ENCODE data around the gene LRFN5.
"Not testable (repeated sequence)": the region's sequence is repeated elsewhere in the genome, so short reads cannot be mapped to it uniquely, and the experiment has no call there.

Gene LRFN5

DNA sequence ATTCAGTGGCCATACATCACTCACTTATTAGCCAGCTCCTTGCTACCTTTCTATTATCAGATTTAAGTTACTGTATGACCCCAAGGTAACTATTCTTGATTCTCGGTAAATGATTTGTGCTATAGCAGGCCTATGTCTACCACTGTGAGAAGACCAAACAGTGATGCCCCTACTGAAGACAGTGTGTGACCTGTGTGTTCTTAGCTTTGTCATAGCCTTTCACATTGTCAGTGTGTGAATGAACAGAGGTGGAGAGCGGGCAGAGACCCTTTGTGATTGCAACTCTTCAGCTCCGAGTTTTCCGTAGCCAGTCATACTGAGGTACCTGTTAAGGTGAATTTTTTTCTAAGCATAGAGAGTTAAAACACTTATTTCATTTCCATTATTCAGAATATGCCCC is 294.0 kb downstream of the LRFN5 start:
- TF ChIP-seq, protein P1, sequence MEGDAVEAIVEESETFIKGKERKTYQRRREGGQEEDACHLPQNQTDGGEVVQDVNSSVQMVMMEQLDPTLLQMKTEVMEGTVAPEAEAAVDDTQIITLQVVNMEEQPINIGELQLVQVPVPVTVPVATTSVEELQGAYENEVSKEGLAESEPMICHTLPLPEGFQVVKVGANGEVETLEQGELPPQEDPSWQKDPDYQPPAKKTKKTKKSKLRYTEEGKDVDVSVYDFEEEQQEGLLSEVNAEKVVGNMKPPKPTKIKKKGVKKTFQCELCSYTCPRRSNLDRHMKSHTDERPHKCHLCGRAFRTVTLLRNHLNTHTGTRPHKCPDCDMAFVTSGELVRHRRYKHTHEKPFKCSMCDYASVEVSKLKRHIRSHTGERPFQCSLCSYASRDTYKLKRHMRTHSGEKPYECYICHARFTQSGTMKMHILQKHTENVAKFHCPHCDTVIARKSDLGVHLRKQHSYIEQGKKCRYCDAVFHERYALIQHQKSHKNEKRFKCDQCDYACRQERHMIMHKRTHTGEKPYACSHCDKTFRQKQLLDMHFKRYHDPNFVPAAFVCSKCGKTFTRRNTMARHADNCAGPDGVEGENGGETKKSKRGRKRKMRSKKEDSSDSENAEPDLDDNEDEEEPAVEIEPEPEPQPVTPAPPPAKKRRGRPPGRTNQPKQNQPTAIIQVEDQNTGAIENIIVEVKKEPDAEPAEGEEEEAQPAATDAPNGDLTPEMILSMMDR (IDR thresholded peaks at IDR 0.05; ENCODE audit: extremely low read depth, missing control alignments): no peak
- no peak for DNase-seq (ENCODE audit: low spot score)

DNA sequence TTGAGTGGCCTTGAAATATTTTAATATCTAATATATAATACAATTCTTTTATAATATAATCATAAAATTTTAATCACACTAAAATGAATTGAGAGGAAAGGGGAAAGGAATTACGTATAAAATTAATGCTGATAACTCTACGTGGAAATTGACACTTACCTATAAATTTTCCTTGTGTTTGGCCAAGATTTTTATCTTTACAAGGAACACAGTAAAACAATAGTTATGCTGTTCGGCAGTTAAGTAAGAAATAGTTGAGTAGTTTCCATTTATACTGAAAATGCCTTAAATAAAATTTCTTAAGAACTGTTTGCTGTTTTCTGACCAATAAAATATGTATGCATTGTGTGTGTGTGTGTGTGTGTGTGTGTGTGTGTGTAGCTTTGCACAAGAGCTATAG is 294.4 kb downstream of the LRFN5 start:
- TF ChIP-seq, protein P1 (IDR thresholded peaks at IDR 0.05; ENCODE audit: extremely low read depth, missing control alignments): no peak
- DNase-seq (ENCODE audit: low spot score): no peak

DNA sequence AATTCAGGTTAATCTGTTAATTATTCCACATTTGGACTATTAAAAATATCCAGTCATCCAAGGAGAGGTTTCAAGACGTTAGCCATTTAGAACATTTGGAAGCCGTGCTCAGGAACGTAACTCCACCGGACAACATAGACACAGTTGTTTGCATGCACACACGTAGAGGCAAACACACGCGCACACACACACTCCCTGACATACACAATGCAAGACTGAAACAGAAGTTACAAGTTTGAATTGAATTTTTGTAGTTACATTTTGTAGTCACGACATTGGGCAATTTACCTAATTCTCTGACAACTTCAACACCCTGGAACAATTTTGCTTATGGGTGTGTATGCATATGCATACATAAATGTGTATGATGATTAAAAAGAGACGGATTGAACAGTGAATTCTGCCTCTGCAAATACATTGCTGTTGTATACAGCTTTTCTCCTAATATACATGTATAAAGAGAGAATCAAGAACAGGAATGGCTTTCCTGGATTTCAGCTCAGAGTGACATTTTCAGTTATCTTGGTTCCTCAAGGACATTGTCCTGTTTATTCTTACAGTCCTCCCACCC is 298.8 kb downstream of the LRFN5 start:
- no peak for DNase-seq (ENCODE audit: low spot score)
- TF ChIP-seq, protein P1 (IDR thresholded peaks at IDR 0.05; ENCODE audit: extremely low read depth, missing control alignments): no peak

DNA sequence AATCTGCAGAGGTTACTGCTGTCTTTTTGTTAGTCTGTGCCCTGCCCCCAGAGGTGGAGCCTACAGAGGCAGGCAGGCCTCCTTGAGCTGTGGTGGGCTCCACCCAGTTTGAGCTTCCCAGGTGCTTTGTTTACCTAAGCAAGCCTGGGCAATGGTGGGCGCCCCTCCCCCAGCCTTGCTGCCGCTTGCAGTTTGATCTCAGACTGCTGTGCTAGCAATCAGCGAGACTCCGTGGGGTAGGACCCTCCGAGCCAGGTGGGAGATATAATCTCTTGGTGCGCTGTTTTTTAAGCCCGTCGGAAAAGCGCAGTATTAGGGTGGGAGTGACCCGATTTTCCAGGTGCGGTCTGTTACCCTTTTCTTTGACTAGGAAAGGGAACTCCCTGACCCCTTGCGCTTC is 304.5 kb downstream of the LRFN5 start:
- not testable (repeated sequence) for DNase-seq (ENCODE audit: low spot score)

DNA sequence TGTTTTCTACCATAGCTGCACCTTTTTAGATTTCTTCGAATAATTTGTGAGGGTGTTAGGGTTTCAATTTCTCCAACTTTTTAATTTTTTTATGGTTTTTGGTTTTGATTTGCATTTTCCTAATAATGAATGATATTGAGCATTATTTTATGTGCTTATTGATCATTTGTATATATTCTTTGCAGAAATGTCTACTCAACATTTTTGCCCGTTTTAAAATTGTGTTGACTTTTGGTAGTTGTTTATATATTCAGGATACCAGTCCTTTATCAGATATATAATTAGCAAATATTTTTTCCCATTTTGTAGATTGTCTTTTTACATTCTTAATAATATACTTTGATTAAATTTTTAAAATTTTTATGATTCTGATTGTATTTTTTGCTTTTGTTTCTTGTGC is 306.7 kb downstream of the LRFN5 start:
- TF ChIP-seq, protein P1 (IDR thresholded peaks at IDR 0.05; ENCODE audit: extremely low read depth, missing control alignments): no peak
- no peak for DNase-seq (ENCODE audit: low spot score)

DNA sequence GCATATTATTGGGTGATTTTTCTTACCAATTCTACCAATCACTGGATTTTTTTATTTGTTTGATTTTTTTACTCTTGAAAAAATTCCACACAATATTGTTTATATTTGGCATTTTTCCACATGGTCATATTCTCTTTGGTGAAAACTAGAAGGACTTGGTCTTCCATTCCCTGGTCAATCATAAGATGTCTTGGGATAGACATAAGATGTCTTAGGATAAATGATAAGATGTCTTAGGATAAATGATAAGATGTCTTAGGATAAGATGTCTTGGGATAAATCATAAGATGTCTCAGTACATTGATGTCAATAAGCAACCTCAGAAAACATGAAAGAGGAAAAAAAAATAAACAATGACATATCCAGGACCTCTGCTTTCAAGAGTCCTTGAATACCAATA is 309.1 kb downstream of the LRFN5 start:
- TF ChIP-seq, protein P1 (IDR thresholded peaks at IDR 0.05; ENCODE audit: extremely low read depth, missing control alignments): no peak
- DNase-seq (ENCODE audit: low spot score): no peak

DNA sequence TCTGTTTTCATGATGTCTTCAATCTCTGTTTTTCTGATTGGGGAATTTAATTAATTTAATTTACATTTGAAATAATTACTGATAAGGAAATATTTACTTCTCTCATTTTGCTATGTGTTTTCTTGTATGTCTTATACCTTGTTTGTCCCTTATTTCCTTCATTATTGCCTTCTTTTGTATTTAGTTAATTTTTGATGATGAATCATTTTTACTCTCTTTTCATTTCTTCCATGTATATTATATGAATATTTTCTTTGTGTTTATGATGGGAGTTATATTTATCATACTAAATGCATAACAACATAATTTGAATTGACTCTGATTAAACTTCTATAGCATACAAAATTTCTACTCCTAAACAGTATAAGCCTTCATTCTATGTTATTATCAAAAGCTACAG is 309.6 kb downstream of the LRFN5 start:
- DNase-seq (ENCODE audit: low spot score): no peak
- TF ChIP-seq, protein P1 (IDR thresholded peaks at IDR 0.05; ENCODE audit: extremely low read depth, missing control alignments): no peak

DNA sequence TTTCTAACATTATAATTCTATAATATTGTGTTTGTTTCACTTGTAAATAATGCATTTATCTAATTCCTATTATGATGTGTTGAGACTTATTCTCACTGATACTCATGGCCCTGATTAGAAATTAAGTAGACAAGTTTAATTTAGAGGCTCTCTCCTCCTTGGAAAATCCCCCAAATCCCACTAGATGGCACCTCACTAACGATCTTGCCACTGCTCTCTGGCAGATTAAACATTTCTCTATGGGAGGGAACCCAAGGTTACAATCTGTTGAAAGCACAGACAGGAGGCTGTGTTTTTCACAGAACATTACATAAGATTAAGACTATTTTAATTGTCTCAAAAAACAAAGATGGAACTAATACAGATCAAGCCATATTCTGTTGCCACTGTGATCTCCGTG is 318.7 kb downstream of the LRFN5 start:
- DNase-seq (ENCODE audit: low spot score): no peak
- TF ChIP-seq, protein P1 (IDR thresholded peaks at IDR 0.05; ENCODE audit: extremely low read depth, missing control alignments): no peak
